Loucy (cell line): ENCODE results near the gene COBLL1.

Experiments
- H2AFZ ChIP-seq: fragments of 200-600 bp; sonication (generic); 2 replicates; pipeline ENCODE4 v1.6.0; 2016; ENCODE audit warnings: antibody characterized with exemption, mild to moderate bottlenecking, low read length, moderate library complexity
- H3F3A ChIP-seq: fragments of 200-600 bp; 2 replicates; pipeline ENCODE4 v1.6.0; 2016; ENCODE audit warnings: antibody characterized with exemption, low read depth, mild to moderate bottlenecking
- H3K27me3 ChIP-seq: fragments of 200-600 bp; sonication (generic); 2 replicates; pipeline ENCODE4 v1.6.1; 2014; ENCODE audit warnings: low read length, mild to moderate bottlenecking; ENCODE audit not compliant: insufficient read depth, poor library complexity, severe bottlenecking
- H3K36me3 ChIP-seq: fragments of 200-600 bp; sonication (generic); 2 replicates; pipeline ENCODE4 v1.6.1; 2016; ENCODE audit warnings: low read length; ENCODE audit not compliant: insufficient read depth
- H3K4me1 ChIP-seq: fragments of 200-600 bp; sonication (generic); 2 replicates; pipeline ENCODE4 v1.5.1; 2014; ENCODE audit warnings: low read length, mild to moderate bottlenecking; ENCODE audit not compliant: insufficient read depth, poor library complexity, severe bottlenecking
- H3K4me2 ChIP-seq: fragments of 200-600 bp; sonication (generic); 2 replicates; pipeline ENCODE4 v1.6.0; 2014; ENCODE audit warnings: antibody characterized with exemption, low read length, low read depth, mild to moderate bottlenecking; ENCODE audit not compliant: poor library complexity, severe bottlenecking
- H3K4me3 ChIP-seq: fragments of 200-600 bp; sonication (generic); 2 replicates; pipeline ENCODE4 v1.5.1; 2014; ENCODE audit warnings: low read length, mild to moderate bottlenecking, mixed read lengths; ENCODE audit not compliant: poor library complexity, severe bottlenecking
- H3K79me2 ChIP-seq: fragments of 200-600 bp; sonication (generic); 2 replicates; pipeline ENCODE4 v1.6.1; 2014; ENCODE audit warnings: low read length; ENCODE audit not compliant: insufficient read depth
- H3K9ac ChIP-seq: fragments of 200-600 bp; sonication (generic); 2 replicates; pipeline ENCODE4 v1.6.0; 2014; ENCODE audit warnings: mild to moderate bottlenecking, low read depth, low read length, moderate library complexity; ENCODE audit not compliant: poor library complexity, severe bottlenecking
- H3K9me2 ChIP-seq: fragments of 200-600 bp; sonication (generic); replicated peaks from 2 replicates; pipeline ENCODE4 v1.6.1; 2016; ENCODE audit warnings: low read depth, low read length, mixed read lengths
- H3K9me3 ChIP-seq: fragments of 200-600 bp; sonication (generic); 2 replicates; pipeline ENCODE4 v1.6.1; 2014; ENCODE audit warnings: mild to moderate bottlenecking, antibody characterized with exemption, low read length, low read depth; ENCODE audit not compliant: insufficient read depth
- H4K20me1 ChIP-seq: fragments of 200-600 bp; sonication (generic); 2 replicates; pipeline ENCODE4 v1.6.0; 2014; ENCODE audit warnings: antibody characterized with exemption, low read length, mild to moderate bottlenecking; ENCODE audit not compliant: insufficient read depth, poor library complexity, severe bottlenecking
- CTCF ChIP-seq: fragments of 200-600 bp; sonication (generic); conservative IDR thresholded peaks from 2 replicates; pipeline ENCODE4 v1.5.1; 2014; ENCODE audit warnings: mild to moderate bottlenecking, antibody characterized with exemption, low read length
- EZH2phosphoT487 ChIP-seq: fragments of 200-600 bp; IDR thresholded peaks from 2 replicates; pipeline ENCODE4 v1.6.1; 2018; ENCODE audit warnings: antibody characterized with exemption, mild to moderate bottlenecking, moderate library complexity, borderline replicate concordance

Gene COBLL1

DNA sequence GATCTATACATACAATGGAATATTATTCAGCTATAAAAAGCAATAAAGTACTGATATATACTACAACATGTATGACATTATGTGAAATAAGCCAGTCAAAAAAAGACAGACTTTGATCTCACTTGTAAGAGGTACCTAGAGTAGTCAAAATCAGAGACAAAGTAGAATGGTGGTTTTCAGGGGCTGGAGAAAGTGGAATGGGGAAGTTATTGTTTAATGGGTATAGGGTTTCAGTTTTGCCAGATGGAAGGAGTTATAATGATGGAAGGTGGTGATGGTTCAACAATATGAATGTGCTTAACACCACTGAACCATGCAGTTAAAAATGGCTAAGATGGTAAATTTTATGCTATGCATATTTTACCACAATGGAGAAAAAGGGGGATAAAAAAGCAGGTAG, 6.3 kb downstream of the COBLL1 start:
- H3K4me2 ChIP-seq = no peak overlapping the region
- TF ChIP-seq CTCF (no peak), EZH2phosphoT487 (no peak)
- H3K79me2 ChIP-seq = no peaks in the 10 kb centered on the region
- no peak overlapping the region for H3K4me3 ChIP-seq
- H3K27me3 ChIP-seq = no peaks in the 10 kb centered on the region
- H3K9me2 ChIP-seq = no peaks in the 10 kb centered on the region
- H4K20me1 ChIP-seq = no peaks in the 10 kb centered on the region
- no peak overlapping the region for H2AFZ ChIP-seq
- no peaks in the 10 kb centered on the region for H3K9me3 ChIP-seq
- H3K4me1 ChIP-seq = no peaks in the 10 kb centered on the region
- H3K36me3 ChIP-seq = no peaks in the 10 kb centered on the region
- H3F3A ChIP-seq = no peaks in the 10 kb centered on the region
- H3K9ac ChIP-seq = no peak overlapping the region

DNA sequence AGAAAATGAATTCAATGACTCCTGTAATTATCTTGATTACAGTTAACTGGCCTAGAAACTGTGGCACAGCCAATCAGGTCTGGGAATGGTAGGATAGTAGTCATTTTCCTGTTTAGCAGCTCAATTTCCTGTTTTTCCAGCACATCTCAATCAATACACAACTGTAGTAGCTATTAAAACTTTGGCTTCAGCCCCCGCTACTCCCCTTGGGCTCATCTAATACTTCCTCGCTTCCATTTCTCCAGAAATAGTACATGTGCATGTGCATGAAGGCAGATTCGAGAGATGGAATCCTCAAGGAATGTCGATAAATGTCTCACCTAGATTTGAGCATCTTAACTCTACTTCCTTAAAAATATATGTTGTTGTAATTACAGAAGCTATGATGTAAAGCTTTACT, 9.7 kb downstream of the COBLL1 start:
- no peak overlapping the region for H3K4me3 ChIP-seq
- H4K20me1 ChIP-seq = no peaks in the 10 kb centered on the region
- no peak overlapping the region for H3K9ac ChIP-seq
- H3K79me2 ChIP-seq = no peaks in the 10 kb centered on the region
- H2AFZ ChIP-seq = peak overlapping the region; percentile 67
- no peaks in the 10 kb centered on the region for H3F3A ChIP-seq
- H3K27me3 ChIP-seq = no peaks in the 10 kb centered on the region
- H3K36me3 ChIP-seq = no peaks in the 10 kb centered on the region
- peaks cover 4% of the 10 kb centered on the region for H3K4me1 ChIP-seq
- no peak overlapping the region for H3K4me2 ChIP-seq
- no peaks in the 10 kb centered on the region for H3K9me2 ChIP-seq
- no peaks in the 10 kb centered on the region for H3K9me3 ChIP-seq
- no peak for TF ChIP-seq EZH2phosphoT487
- no peak for TF ChIP-seq CTCF

- peaks cover 11% of the 10 kb centered on the region for H3K4me1 ChIP-seq
- no peak overlapping the region for H3K4me2 ChIP-seq
- H3K4me3 ChIP-seq = no peak overlapping the region
- no peaks in the 10 kb centered on the region for H4K20me1 ChIP-seq
- H3K9me2 ChIP-seq = no peaks in the 10 kb centered on the region
- TF ChIP-seq CTCF (no peak), EZH2phosphoT487 (no peak)
- H3K9ac ChIP-seq = no peak overlapping the region
- H3K79me2 ChIP-seq = no peaks in the 10 kb centered on the region
- H3K36me3 ChIP-seq = no peaks in the 10 kb centered on the region
- H2AFZ ChIP-seq = no peak overlapping the region; the same call in 1 of the 2 replicates
- H3K27me3 ChIP-seq = no peaks in the 10 kb centered on the region
- H3K9me3 ChIP-seq = no peaks in the 10 kb centered on the region
- peaks cover 1% of the 10 kb centered on the region; the same call in 1 of the 2 replicates for H3F3A ChIP-seq
Observed at GRCh38 chr2:164831180-164831579, 10.4 kb downstream of the COBLL1 start.
